Measurements from ENCODE around the gene EGFR. TPM values are rescaled to one million over a fixed set of nuclear protein-coding genes. Genes with fewer than 3 reads are reported as not detected.

Gene EGFR
- total RNA-seq, 2 donors from 2014 or later = 21.1 to 22.5 TPM

GRCh38 chr7:55245271-55245723 lies 226.5 kb downstream of the EGFR start:
- H3K36me3 ChIP-seq = no peaks in the 10 kb centered on the region
- no peak overlapping the region for H3K4me3 ChIP-seq
- H3K27ac ChIP-seq = no peak overlapping the region
- DNase-seq (ENCODE audit: low spot score) = peak; percentile 38
- no peak for TF ChIP-seq CTCF (IDR thresholded peaks at IDR 0.05)
- no peaks in the 10 kb centered on the region for H3K4me1 ChIP-seq
- H3K27me3 ChIP-seq = no peaks in the 10 kb centered on the region
- no peaks in the 10 kb centered on the region for H3K9me3 ChIP-seq

- no peak for TF ChIP-seq CTCF (IDR thresholded peaks at IDR 0.05)
- Histone ChIP-seq H3K9me3 (no peaks in the 10 kb centered on the region), H3K27me3 (no peaks in the 10 kb centered on the region), H3K27ac (no peak overlapping the region), H3K4me1 (no peaks in the 10 kb centered on the region), H3K36me3 (no peaks in the 10 kb centered on the region), H3K4me3 (no peak overlapping the region)
- peak; percentile 13 for DNase-seq (ENCODE audit: low spot score)
These were observed 227.4 kb downstream of the EGFR start for GRCh38 chr7:55246171-55246570.

GRCh38 chr7:55247428-55247827 lies 228.6 kb downstream of the EGFR start:
- Histone ChIP-seq H3K36me3 (no peaks in the 10 kb centered on the region), H3K27ac (no peak overlapping the region), H3K9me3 (no peaks in the 10 kb centered on the region), H3K4me1 (no peaks in the 10 kb centered on the region), H3K27me3 (no peaks in the 10 kb centered on the region), H3K4me3 (no peak overlapping the region)
- no peak for TF ChIP-seq CTCF (IDR thresholded peaks at IDR 0.05)
- DNase-seq (ENCODE audit: low spot score) = peak; percentile 13

GRCh38 chr7:55248526-55248925 lies 229.7 kb downstream of the EGFR start:
- peak; percentile 9 for DNase-seq (ENCODE audit: low spot score)
- TF ChIP-seq CTCF (IDR thresholded peaks at IDR 0.05) = no peak
- Histone ChIP-seq H3K9me3 (no peaks in the 10 kb centered on the region), H3K4me1 (no peaks in the 10 kb centered on the region), H3K36me3 (no peaks in the 10 kb centered on the region), H3K4me3 (no peak overlapping the region), H3K27ac (no peak overlapping the region), H3K27me3 (no peaks in the 10 kb centered on the region)

GRCh38 chr7:55249332-55249731 lies 230.5 kb downstream of the EGFR start:
- H3K9me3 ChIP-seq = no peaks in the 10 kb centered on the region
- H3K36me3 ChIP-seq = no peaks in the 10 kb centered on the region
- H3K27me3 ChIP-seq = no peaks in the 10 kb centered on the region
- no peak for TF ChIP-seq CTCF (IDR thresholded peaks at IDR 0.05)
- H3K4me3 ChIP-seq = no peak overlapping the region
- peaks cover 0 to 3% of the 10 kb centered on the region in 2 donors for H3K4me1 ChIP-seq
- no peak overlapping the region for H3K27ac ChIP-seq
- DNase-seq (ENCODE audit: low spot score) = peak; percentile 44

- H3K4me1 ChIP-seq = peaks cover 0 to 10% of the 10 kb centered on the region in 2 donors
- TF ChIP-seq CTCF (IDR thresholded peaks at IDR 0.05) = peak in 1 of 2 donors; percentile 51
- peak; percentile 54 for DNase-seq (ENCODE audit: low spot score)
These were observed 231.5 kb downstream of the EGFR start for GRCh38 chr7:55250313-55250712.

More at GRCh38 chr7:55250313-55250712, 231.5 kb downstream of the EGFR start:
- no peaks in the 10 kb centered on the region for H3K27me3 ChIP-seq
- no peak overlapping the region for H3K27ac ChIP-seq
- no peaks in the 10 kb centered on the region for H3K36me3 ChIP-seq
- H3K4me3 ChIP-seq = no peak overlapping the region
- H3K9me3 ChIP-seq = no peaks in the 10 kb centered on the region
